Activated CD8-positive, alpha-beta T cell treated with anti-CD3 and anti-CD28 coated beads for 36 hours (primary cell): Measurements from ENCODE around the gene IPMK. TPM values are rescaled to one million over a fixed set of nuclear protein-coding genes. Genes with fewer than 3 reads are reported as not detected.
"Not testable (repeated sequence)": the region's sequence is repeated elsewhere in the genome, so short reads cannot be mapped to it uniquely, and the experiment has no call there.

ENCODE experiments used
- ATAC-seq: fragments of 200-7000 bp; cut with Tn5 transposase; one replicate; pipeline ENCODE4 v1.10.0; 2021; ENCODE audit warnings: mild to moderate bottlenecking, moderate library complexity
- CTCF ChIA-PET: fragments of 350-600 bp; sonication (Branson Sonifier 250); formaldehyde crosslinking; loops from one replicate; lab custom pipeline; 2021; ENCODE audit warnings: antibody characterized with exemption; lab: Charles Lee
- POLR2A ChIA-PET: fragments of 350-600 bp; sonication (Branson Sonifier 250); formaldehyde crosslinking; loops from one replicate; lab custom pipeline; 2021; ENCODE audit warnings: antibody characterized with exemption; lab: Charles Lee
- DNase-seq: peaks from one replicate; pipeline ENCODE4 v3.0.0-alpha.2; 2020
- H3K27ac Mint-ChIP-seq: one replicate; pipeline ENCODE4 v1.8.0; 2021; ENCODE audit warnings: mild to moderate bottlenecking, mixed read lengths
- H3K27me3 Mint-ChIP-seq: one replicate; pipeline ENCODE4 v1.8.0; 2021; ENCODE audit warnings: mixed read lengths
- H3K36me3 Mint-ChIP-seq: one replicate; pipeline ENCODE4 v1.8.0; 2021; ENCODE audit warnings: low read depth, mixed read lengths
- H3K4me1 Mint-ChIP-seq: one replicate; pipeline ENCODE4 v1.8.0; 2021; ENCODE audit warnings: low read depth, mixed read lengths
- H3K4me3 Mint-ChIP-seq: one replicate; pipeline ENCODE4 v1.8.0; 2021; ENCODE audit warnings: mild to moderate bottlenecking, moderate library complexity, mixed read lengths
- H3K9me3 Mint-ChIP-seq: one replicate; pipeline ENCODE4 v1.8.0; 2021; ENCODE audit warnings: mixed read lengths
- intact Hi-C: fragments of 100-400 bp; cut with micrococcal nuclease; formaldehyde crosslinking; loops from one replicate; pipeline ENCODE4 v1.10.0; 2022
- total RNA-seq, 2 experiments: library from RNA; stranded (reverse); gene quantifications; one replicate each; pipeline ENCODE4 v1.2.3, GENCODE V29; 2021
- TF ChIP-seq, protein P1 (sequence below): fragments of 200-600 bp; IDR thresholded peaks from one replicate; pipeline ENCODE4 v1.8.0; 2022; ENCODE audit warnings: antibody characterized with exemption, mild to moderate bottlenecking

The IPMK gene
- total RNA-seq, 2 experiments from 2014 or later: 9.5 to 10.3 TPM

DNA sequence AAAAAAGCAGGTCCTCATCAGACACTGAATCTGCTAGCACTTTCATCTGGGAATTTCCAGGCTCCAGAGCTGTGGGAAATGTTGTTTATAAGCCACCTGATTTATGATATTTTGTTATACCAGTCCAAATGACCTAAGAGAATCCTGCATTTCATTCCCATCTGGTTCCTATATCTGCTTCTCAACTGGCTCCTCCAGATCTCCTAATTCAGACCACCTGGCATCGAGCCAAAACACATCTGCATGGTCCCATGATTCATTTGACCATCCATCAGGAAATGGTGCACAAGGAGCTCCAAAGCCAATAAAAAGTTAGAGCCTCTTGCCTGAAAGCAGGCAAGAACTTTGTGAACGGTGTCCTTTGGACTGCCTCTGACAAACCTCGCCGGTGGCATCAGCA lies 108.9 kb downstream of the IPMK start:
- CTCF ChIA-PET: no interaction called here
- Mint-ChIP-seq H3K4me3 (no peak overlapping the region), H3K4me1 (no peaks in the 10 kb centered on the region), H3K27me3 (peaks cover 20% of the 10 kb centered on the region), H3K27ac (no peak overlapping the region), H3K9me3 (no peaks in the 10 kb centered on the region), H3K36me3 (no peaks in the 10 kb centered on the region)
- intact Hi-C loops: loop anchor here (10.0 kb wide), 1 partner anchor 814 kb away; no protein-coding TSS in a partner anchor
- TF ChIP-seq, protein P1, sequence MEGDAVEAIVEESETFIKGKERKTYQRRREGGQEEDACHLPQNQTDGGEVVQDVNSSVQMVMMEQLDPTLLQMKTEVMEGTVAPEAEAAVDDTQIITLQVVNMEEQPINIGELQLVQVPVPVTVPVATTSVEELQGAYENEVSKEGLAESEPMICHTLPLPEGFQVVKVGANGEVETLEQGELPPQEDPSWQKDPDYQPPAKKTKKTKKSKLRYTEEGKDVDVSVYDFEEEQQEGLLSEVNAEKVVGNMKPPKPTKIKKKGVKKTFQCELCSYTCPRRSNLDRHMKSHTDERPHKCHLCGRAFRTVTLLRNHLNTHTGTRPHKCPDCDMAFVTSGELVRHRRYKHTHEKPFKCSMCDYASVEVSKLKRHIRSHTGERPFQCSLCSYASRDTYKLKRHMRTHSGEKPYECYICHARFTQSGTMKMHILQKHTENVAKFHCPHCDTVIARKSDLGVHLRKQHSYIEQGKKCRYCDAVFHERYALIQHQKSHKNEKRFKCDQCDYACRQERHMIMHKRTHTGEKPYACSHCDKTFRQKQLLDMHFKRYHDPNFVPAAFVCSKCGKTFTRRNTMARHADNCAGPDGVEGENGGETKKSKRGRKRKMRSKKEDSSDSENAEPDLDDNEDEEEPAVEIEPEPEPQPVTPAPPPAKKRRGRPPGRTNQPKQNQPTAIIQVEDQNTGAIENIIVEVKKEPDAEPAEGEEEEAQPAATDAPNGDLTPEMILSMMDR: no peak
- POLR2A ChIA-PET: no interaction called here
- no peak for ATAC-seq
- DNase-seq: no peak

DNA sequence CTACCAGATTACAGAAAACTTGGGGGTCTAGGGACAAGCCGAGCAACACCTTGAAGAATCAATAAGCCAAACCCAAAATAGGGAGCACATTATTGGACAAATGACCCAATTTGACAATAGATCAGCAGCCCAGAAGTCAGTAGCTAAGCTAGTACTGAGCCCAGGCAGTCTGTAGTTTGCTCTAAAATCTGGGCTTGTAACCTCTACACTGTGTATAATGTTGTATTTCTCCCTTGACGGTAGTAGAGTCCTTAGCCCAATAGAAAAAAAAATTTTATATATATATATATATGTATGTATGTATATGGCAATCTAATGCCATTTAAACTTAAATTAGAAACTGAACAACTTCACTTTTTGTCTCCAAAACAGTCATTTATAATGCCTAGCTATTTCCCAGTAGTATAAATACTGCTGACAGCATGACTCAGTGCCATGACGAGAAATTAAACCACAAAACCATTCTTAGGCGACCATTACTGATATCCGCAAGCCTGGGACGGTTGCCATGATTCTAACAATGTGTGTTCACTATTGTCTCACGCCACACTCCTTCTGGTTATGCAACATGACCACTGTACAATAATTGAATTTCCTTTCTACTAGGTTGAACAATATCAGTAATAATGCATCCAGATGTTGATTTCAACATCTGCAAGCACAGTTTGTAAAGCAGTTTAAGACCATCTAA lies 110.5 kb downstream of the IPMK start:
- H3K9me3 Mint-ChIP-seq: no peaks in the 10 kb centered on the region
- TF ChIP-seq, protein P1: no peak
- H3K4me1 Mint-ChIP-seq: no peaks in the 10 kb centered on the region
- DNase-seq: peak; percentile 9
- no peak overlapping the region for H3K27ac Mint-ChIP-seq
- ATAC-seq: peak; percentile 39
- H3K36me3 Mint-ChIP-seq: no peaks in the 10 kb centered on the region
- POLR2A ChIA-PET: no interaction called here
- H3K4me3 Mint-ChIP-seq: no peak overlapping the region
- intact Hi-C loops: loop anchor here (10.0 kb wide), 1 partner anchor 812 kb away; no protein-coding TSS in a partner anchor
- H3K27me3 Mint-ChIP-seq: peaks cover 19% of the 10 kb centered on the region
- CTCF ChIA-PET: interaction anchor here (1.0 kb wide), 1 partner anchor 42 kb away, joined by 3 read pairs; no protein-coding TSS in a partner anchor

DNA sequence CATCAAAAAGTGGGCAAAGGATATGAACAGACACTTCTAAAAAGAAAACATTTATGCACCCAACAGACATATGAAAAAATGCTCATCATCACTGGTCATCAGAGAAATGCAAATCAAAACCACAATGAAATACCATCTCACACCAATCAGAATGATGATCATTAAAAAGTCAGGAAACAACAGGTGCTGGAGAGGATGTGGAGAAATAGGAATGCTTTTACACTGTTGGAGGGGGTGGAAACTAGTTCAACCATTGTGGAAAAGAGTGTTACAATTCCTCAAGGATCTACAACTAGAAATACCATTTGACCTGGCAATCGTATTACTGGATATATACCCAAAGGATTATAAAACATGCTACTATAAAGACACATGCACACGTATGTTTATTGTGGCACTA lies 111.8 kb downstream of the IPMK start:
- H3K9me3 Mint-ChIP-seq, H3K4me1 Mint-ChIP-seq, POLR2A ChIA-PET, CTCF ChIA-PET, H3K27ac Mint-ChIP-seq, H3K4me3 Mint-ChIP-seq, ATAC-seq, DNase-seq, H3K36me3 Mint-ChIP-seq: not testable (repeated sequence)
- intact Hi-C loops: loop anchor here (10.0 kb wide), 1 partner anchor 811 kb away; no protein-coding TSS in a partner anchor
- H3K27me3 Mint-ChIP-seq: peaks cover 20% of the 10 kb centered on the region

DNA sequence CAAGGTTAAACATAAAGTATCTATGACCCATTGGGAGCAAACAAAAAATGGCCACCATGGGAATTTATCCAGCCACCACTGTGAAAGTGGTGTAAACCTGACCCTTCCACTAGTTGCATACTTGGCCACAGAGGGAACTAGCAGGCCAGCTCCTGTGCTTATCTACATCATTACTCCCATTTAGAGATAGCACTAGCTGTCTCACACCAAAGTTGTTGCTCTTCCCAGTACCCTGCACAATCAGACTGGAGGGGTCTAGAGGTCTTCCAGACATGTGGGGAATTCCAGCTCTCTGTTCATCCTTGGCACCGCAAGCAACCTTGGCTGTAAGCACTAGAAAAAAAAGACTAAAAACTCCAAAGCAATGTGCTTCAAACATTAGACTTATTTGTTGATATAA lies 113.9 kb downstream of the IPMK start:
- Mint-ChIP-seq H3K9me3 (no peaks in the 10 kb centered on the region), H3K36me3 (no peaks in the 10 kb centered on the region), H3K4me1 (no peaks in the 10 kb centered on the region), H3K27me3 (peaks cover 21% of the 10 kb centered on the region), H3K27ac (no peak overlapping the region), H3K4me3 (no peak overlapping the region)
- intact Hi-C loops: loop anchor here (10.0 kb wide), 1 partner anchor 809 kb away; no protein-coding TSS in a partner anchor
- ChIA-PET POLR2A (no interaction called here), CTCF (interaction anchor here (1.1 to 2.9 kb wide), 3 partner anchors 17 to 137 kb away, joined by 3 to 11 read pairs (median 3); no protein-coding TSS in a partner anchor)
- ATAC-seq (no peak), DNase-seq (no peak)
- TF ChIP-seq, protein P1: no peak

DNA sequence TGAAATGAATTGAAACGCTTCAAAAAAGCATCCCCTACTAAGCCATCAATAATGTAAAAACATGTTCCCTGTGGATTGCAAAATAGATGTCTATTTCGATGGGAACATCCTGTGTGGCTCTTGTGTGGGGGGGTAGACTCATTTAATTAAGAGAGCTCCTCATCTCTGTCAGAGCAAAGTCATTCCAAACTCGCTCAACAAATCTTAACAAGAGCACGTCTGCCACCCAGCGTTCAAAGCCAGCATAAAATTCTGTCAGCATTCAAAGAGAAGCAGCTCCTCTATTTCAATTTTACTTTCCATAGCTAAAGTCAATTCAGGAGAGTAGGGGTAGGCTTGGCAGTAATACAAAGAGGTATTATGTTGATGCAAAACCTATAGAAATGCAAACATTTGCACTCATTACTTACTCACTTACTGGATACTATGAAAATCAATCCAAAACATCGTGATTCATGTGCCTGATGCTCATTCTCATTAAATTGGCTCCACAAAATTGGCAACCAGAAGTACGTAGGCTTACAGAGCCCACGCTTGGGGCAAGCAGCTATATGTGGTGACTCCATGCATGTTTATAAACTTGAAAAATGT lies 114.9 kb downstream of the IPMK start:
- Mint-ChIP-seq H3K36me3 (no peaks in the 10 kb centered on the region), H3K4me1 (no peaks in the 10 kb centered on the region), H3K27me3 (peaks cover 19% of the 10 kb centered on the region), H3K9me3 (no peaks in the 10 kb centered on the region), H3K27ac (no peak overlapping the region), H3K4me3 (no peak overlapping the region)
- intact Hi-C loops: loop anchor here (10.0 kb wide), 1 partner anchor 808 kb away; no protein-coding TSS in a partner anchor
- ATAC-seq: no peak
- CTCF ChIA-PET: interaction anchor here (0.6 to 2.9 kb wide), 8 partner anchors 18 to 495 kb away, joined by 3 to 11 read pairs (median 3); no protein-coding TSS in a partner anchor
- DNase-seq: peak; percentile 67
- TF ChIP-seq, protein P1: peak; percentile 68
- POLR2A ChIA-PET: no interaction called here
